GM19467 (cell line): ENCODE measurements around the gene ATP6V0A4.
"Not testable (repeated sequence)": the region's sequence is repeated elsewhere in the genome, so short reads cannot be mapped to it uniquely, and the experiment has no call there.

Experiments
- ATAC-seq: cut with Tn5 transposase; IDR thresholded peaks from one replicate; pipeline ENCODE4 v1.9.1; 2021; ENCODE audit warnings: mild to moderate bottlenecking, moderate library complexity; ENCODE audit not compliant: unreplicated experiment

The ATP6V0A4 gene

GRCh38 chr7:138752518-138753149 lies 45.4 kb downstream of the ATP6V0A4 start:
- peak; percentile 75 for ATAC-seq

DNA sequence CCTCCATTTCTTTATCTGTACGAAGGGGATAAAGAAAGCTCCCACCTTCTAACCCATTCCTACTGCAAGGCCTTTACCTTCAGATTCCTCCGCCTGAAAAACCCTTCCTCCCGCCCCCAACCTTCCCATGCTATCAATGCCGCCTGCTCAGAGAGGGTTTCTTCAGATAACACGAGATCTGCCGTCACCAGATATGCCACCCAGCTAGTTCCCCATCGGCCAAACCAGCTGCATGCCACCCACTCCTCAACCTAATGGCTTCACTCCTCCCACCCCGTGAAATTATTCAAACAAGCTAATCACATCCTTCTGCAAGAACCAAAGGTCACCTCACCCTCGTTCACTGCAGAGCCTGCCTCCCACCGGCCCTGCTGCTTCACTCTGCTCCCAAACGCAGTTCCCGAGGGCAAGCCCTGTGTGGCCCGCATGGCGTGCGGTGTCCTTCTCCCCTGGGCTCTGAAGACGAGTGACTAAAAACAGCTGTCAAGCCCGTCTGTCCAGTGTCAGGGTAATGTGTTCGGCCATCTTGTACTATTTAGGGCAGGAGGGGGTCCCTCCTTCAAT lies 47.0 kb downstream of the ATP6V0A4 start:
- ATAC-seq, result no peak

DNA sequence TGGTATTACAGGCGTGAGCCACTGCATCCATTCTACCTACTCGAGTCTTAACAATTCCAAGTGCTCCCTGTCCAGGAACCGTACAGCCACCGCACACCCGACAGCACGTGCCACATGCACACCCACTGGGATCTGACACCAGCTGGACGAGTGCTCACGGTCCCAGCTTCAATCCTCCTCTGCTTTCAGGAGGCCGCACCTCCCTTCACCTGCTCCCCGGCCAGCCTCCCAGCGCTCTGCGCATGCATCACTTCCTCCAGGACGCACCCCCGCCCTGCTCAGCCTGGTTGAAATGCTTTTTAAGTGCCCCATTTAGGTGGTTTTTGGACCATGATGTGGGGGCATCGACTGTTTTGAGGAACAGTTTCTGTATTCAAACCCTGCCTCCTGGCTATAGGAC lies 47.5 kb downstream of the ATP6V0A4 start:
- no peak for ATAC-seq

GRCh38 chr7:138749960-138750359 lies 48.0 kb downstream of the ATP6V0A4 start:
- no peak for ATAC-seq

DNA sequence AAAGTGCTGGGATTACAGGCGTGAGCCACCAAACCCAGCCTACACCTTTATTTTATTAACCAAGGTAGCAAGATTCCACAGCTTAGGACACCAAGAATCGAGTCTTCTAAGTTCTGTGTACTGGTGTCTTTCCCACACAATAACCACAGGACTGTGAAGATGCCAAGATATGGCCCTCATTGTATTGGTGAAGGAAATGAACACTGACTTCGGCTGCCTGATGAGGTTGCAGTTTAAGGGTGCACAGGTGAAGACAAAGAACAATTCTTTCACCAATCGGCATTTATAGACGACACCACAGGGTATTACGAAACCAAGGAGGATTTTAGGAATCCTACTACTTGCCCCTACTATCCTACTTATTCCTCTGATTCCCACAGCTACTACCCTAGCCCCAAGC lies 49.3 kb downstream of the ATP6V0A4 start:
- ATAC-seq, result no peak

GRCh38 chr7:138746073-138746472 lies 51.9 kb downstream of the ATP6V0A4 start:
- ATAC-seq, result no peak

- ATAC-seq, result no peak
Measured at GRCh38 chr7:138745189-138745588, 52.8 kb downstream of the ATP6V0A4 start.

- ATAC-seq, result no peak
Measured at GRCh38 chr7:138741453-138741735, 56.6 kb downstream of the ATP6V0A4 start.

DNA sequence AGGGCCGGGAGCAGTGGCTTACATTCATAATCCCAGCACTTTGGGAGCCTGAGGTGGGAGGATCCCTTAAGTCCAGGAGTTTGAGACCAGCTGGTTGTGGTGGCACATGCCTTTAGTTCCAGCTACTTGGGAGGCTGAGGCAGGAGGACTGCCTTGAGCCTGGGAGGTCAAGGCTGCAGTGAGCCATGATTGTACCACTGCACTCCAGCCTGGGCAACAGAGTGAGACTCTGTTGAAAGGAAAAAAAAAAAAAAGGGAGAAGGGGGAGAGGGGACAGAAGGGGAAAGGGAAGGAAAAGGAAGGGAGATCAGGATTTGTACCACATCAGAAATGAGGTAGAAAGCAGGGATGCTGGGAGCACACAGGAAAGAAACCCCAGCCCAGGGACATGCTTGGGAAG lies 58.1 kb downstream of the ATP6V0A4 start:
- no peak for ATAC-seq

DNA sequence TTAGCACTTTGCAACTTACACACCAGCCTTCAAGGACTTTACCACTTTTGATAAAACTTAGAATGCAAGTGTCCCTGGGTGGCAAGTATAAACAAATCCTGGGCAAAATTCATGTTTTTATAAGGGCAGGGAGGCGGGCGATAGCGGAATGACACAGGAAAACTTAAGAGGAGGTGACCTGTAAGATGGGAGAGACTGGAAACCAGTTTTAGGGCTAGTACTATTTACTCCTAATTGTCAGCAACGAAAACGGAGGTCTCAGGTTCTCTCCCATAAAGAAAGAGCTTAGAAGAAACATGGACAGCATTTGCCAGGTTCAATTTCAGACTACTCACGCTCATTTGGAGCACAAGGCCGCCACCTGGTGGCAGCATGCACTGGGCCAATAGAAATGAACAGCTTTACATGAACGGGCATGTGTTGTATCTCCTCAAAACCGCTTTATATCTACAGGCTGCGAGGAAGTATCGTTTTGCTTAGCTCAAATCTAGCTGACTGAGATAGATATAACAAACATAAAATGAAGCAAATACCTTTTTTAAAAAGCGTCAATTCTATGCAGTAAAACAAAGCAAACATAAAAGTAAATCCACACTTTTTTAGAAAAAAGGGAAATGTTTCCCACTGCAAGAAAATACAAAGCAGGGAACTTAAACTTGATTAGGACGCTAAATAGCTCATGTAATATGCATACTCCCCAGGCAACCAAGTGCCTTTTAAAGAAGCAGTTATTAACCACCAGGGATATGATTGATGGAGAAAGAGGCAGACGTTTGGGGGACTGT lies 59.3 kb downstream of the ATP6V0A4 start:
- ATAC-seq, result peak; percentile 85

DNA sequence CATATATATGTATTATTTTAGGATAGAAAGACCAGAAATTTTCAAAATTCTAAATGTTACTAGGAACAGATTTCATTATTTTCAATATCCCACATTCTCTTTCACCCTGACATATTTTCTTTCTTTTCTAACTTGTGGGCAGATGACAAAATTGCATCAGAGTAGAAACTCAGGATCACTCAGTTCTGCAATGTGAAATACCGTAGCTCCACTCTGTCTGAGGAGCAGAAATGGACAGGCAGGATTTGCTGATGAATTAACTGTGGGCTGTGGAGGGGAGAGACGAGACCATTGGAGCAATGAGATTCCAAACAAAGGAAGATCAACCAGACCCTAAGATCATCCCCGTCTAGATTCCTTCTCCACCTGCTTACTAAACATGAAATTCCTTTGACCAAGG lies 59.9 kb downstream of the ATP6V0A4 start:
- ATAC-seq, result no peak

- ATAC-seq, result no peak
Measured at GRCh38 chr7:138735399-138735798, 62.6 kb downstream of the ATP6V0A4 start.

GRCh38 chr7:138731733-138732132 lies 66.3 kb downstream of the ATP6V0A4 start:
- ATAC-seq, result not testable (repeated sequence)

- no peak for ATAC-seq
Measured at GRCh38 chr7:138729444-138729843, 68.6 kb downstream of the ATP6V0A4 start.

- ATAC-seq, result no peak
Measured at GRCh38 chr7:138727336-138728099, 70.5 kb downstream of the ATP6V0A4 start.

GRCh38 chr7:138726288-138726687 lies 71.7 kb downstream of the ATP6V0A4 start:
- no peak for ATAC-seq

DNA sequence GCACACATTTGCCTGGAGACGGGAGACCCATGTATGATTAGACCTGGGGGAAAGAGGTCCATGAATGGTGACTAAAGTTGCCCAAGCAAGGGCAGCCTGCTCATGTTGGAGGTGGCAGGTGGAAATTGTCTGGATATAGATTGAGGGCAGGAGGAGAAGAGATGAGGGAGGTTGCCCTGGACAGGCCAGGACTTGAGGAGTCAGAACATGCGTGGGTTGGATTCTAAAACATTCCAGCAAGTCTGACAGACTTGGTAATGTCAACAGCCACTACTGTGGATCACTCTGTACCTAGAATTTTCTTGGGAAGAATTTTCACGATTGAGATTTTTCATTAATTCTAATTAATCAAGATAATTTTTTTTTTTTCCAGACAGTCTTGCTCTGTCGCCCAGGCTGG lies 77.7 kb downstream of the ATP6V0A4 start:
- no peak for ATAC-seq

DNA sequence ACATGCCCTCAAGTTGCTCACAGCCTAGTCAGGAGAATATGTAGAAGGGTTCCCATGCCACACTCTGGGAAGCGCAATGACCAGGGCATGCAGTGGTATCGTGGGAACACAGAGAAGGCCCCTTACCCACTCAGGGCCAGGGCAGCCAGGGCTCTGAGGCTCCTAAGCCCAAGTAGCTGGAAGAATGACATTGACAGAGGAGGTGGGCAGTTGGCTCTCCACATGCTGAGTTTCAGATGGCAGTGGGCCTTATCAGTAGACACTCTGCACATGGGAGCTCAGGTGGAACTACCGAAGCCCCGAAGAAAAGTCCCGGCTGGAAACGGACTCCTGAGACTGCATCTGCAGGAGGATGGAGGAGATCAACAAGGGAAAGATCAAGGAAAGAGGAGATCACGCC lies 81.1 kb downstream of the ATP6V0A4 start:
- no peak for ATAC-seq

GRCh38 chr7:138713191-138713590 lies 84.8 kb downstream of the ATP6V0A4 start:
- no peak for ATAC-seq

- no peak for ATAC-seq
Measured at GRCh38 chr7:138712652-138713051, 85.3 kb downstream of the ATP6V0A4 start.

DNA sequence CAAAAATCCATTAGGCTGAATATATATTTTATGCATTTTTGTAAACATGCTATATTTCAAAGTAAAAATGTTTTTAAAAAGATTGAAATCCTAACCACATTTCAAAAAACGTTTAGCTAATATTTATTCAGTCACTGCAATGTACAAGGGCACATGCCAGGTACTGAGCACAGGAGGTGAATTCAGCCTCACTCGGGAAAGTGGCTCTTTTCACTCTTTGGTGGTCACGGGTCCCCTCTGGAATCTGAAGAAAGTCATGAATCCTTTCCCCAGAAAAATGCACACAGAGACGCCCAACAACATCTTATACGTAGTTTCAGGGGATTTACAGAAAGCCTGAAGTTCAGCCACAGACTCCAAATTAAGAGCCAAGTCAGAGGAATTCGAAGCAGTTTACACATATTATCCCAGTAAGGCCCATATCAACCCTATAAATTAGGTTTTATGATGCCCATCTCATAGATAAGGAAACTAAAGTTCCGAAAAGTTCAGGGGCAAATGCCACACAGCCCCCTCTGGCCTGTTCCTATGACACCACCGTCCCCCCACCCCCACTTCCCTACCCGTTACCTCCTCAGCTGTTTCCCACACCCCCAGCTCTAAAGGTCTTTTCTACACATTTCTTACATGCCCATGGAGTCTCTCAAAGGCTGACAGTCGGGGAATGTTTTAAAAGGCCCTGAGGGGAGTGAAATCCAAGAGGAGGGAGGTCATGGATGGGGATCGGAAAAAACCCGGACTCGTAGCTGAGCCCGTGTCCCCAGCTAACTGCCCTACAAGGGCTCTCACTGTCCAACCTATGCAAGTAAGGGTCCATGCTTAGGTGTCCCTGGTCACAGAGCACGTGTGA lies 87.2 kb downstream of the ATP6V0A4 start:
- ATAC-seq, result no peak
